GM23248 (cell line): ENCODE measurements around the gene JKAMP.

Experiments used
- EZH2 ChIP-seq: fragments of 200-600 bp; sonication (generic); IDR thresholded peaks from 2 replicates; pipeline ENCODE4 v1.6.1; 2018; ENCODE audit warnings: antibody characterized with exemption, mild to moderate bottlenecking; ENCODE audit not compliant: insufficient read depth, poor library complexity, severe bottlenecking
- EZH2phosphoT487 ChIP-seq: fragments of 200-600 bp; sonication (generic); IDR thresholded peaks from 2 replicates; pipeline ENCODE4 v1.6.1; 2018; ENCODE audit warnings: antibody characterized with exemption, moderate library complexity, mild to moderate bottlenecking, low read depth; ENCODE audit not compliant: insufficient read depth

GRCh38 chr14:59451849-59452248 is 32.5 kb upstream of the JKAMP start:
- TF ChIP-seq EZH2 (no peak), EZH2phosphoT487 (no peak)
